GM21390 (cell line): Measurements from ENCODE around the gene SLIT1.

ENCODE experiments used
- ATAC-seq: cut with Tn5 transposase; IDR thresholded peaks from one replicate; pipeline ENCODE4 v1.9.1; 2021; ENCODE audit not compliant: unreplicated experiment

The SLIT1 gene

GRCh38 chr10:97185326-97186058 lies at the start of gene SLIT1:
SLIT1 (minus strand) TSS chr10:97185959; CDS start chr10:97185674, 285 bp downstream.
- ATAC-seq, result no peak

- ATAC-seq, result no peak
These were observed 49.6 kb upstream of the SLIT1 start for GRCh38 chr10:97235353-97235752.

- ATAC-seq, result no peak
These were observed 48.6 kb upstream of the SLIT1 start for GRCh38 chr10:97234400-97234799.

- no peak for ATAC-seq
These were observed 44.4 kb upstream of the SLIT1 start for GRCh38 chr10:97230146-97230545.

GRCh38 chr10:97229322-97230015 lies 43.7 kb upstream of the SLIT1 start:
- ATAC-seq, result no peak

- no peak for ATAC-seq
These were observed 43.0 kb upstream of the SLIT1 start for GRCh38 chr10:97228775-97229157.

- no peak for ATAC-seq
These were observed 42.5 kb upstream of the SLIT1 start for GRCh38 chr10:97228130-97228774.

GRCh38 chr10:97226398-97226797 lies 40.6 kb upstream of the SLIT1 start:
- no peak for ATAC-seq

GRCh38 chr10:97224483-97225435 lies 39.0 kb upstream of the SLIT1 start:
- ATAC-seq, result no peak

GRCh38 chr10:97222326-97222961 lies 36.7 kb upstream of the SLIT1 start:
- no peak for ATAC-seq

- ATAC-seq, result no peak
These were observed 34.6 kb upstream of the SLIT1 start for GRCh38 chr10:97220355-97220754.

GRCh38 chr10:97217299-97217698 lies 31.5 kb upstream of the SLIT1 start:
- no peak for ATAC-seq

GRCh38 chr10:97215619-97216260 lies 30.0 kb upstream of the SLIT1 start:
- ATAC-seq, result no peak

- no peak for ATAC-seq
These were observed 27.7 kb upstream of the SLIT1 start for GRCh38 chr10:97213431-97213830.

- no peak for ATAC-seq
These were observed 25.5 kb upstream of the SLIT1 start for GRCh38 chr10:97211229-97211628.

GRCh38 chr10:97210543-97210960 lies 24.8 kb upstream of the SLIT1 start:
- ATAC-seq, result no peak

- no peak for ATAC-seq
These were observed 22.1 kb upstream of the SLIT1 start for GRCh38 chr10:97207756-97208346.

- ATAC-seq, result no peak
These were observed 21.4 kb upstream of the SLIT1 start for GRCh38 chr10:97207131-97207530.

- ATAC-seq, result no peak
These were observed 19.3 kb upstream of the SLIT1 start for GRCh38 chr10:97204826-97205679.
